Activated CD4-positive, CD25-positive, alpha-beta regulatory T cell treated with anti-CD3 and anti-CD28 coated beads, Interleukin-2, amount 50 U/mL, for 24 hours (primary cell): ENCODE data around the gene SPOP.
"Not testable (repeated sequence)": the region's sequence is repeated elsewhere in the genome, so short reads cannot be mapped to it uniquely, and the experiment has no call there.

Experiments used
- ATAC-seq, 2 donors: fragments of 150-1000 bp; cut with Tn5 transposase; one replicate each; pipeline ENCODE4 v1.10.0; 2021; ENCODE audit warnings: mild to moderate bottlenecking in 1 of 2, moderate library complexity in 1 of 2

Gene SPOP

DNA sequence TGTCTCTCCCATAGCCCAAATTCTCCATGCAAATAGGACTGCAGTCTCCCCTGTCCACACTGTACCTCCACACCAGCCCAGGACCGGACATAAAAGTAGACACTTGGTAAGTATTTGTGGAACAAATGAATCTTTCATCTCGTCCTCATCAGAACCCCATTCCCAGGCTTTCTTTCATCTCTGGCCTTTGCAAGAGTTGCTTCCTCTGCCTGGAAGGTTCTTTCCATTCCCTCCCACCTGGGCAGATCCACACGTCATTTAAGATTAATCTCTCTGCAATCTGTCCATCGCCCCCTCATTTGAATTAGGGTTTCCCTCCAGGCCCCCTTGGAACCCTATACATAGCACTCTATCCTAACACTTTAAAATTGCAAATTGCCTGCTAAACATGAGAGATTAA, 106.1 kb downstream of the SPOP start:
- ATAC-seq: no peak

DNA sequence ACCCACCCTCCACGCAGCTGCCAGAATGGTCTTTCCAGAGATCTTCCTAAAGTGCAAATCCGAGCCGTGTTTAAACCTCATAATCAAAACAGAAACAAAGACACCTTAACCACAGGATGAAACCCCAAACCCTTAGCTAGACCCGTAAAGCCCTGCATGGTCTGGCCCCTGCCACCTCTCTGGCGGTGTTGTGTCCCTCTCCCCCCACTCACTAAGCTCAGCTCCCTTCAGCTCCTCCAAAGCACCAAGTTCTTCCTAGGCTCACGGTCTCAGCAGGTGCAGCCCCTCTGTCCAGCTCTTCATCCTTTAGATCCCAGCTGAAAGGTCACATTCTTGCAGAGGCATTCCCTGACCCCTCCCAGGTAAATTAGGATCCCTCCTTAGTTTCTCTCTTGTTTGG, 106.6 kb downstream of the SPOP start:
- ATAC-seq: no peak

- ATAC-seq: no peak
Observed at GRCh38 chr17:49570540-49571242, 107.2 kb downstream of the SPOP start.

GRCh38 chr17:49568695-49569047, 109.2 kb downstream of the SPOP start:
- ATAC-seq: not testable (repeated sequence)

DNA sequence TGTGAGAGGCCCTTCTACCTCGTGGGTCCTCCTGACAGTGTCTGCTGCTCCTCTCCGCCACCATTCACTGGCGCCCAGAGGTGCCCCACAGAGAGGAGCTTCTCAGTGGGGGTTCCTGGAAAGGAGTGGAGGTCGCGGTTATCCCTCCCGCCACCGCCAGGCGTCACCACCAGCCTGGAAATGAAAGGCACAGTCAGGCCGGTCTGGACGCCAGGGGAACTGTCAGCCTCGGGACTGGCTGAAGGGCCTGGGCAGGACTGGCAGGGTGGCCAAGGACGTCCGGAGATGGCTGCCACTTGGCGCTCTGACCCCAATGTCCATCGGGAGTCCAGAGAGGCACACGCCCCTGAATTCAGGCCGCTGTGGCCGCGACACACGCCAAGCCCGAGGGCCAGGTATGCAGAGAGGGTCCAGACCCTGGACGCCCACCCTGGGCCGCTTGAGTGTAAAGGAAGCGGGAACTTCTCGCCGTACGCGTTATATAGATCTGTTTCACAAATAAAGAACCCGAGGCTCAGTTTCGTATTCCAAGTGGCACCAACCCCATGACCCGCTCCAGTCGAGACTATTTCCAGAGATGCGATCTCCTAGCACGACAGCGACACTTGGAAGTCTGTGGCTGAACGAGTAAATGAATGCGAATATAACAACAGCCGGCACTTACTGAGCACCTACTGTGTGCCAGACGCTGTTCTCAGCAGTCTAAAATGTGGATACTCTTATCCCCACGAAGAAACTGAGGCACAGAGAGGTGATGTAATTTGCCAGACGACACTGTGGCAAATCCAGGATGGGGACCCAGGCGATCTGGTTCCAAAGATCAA, 109.8 kb downstream of the SPOP start:
- peak; percentile 48 to 64 for ATAC-seq

DNA sequence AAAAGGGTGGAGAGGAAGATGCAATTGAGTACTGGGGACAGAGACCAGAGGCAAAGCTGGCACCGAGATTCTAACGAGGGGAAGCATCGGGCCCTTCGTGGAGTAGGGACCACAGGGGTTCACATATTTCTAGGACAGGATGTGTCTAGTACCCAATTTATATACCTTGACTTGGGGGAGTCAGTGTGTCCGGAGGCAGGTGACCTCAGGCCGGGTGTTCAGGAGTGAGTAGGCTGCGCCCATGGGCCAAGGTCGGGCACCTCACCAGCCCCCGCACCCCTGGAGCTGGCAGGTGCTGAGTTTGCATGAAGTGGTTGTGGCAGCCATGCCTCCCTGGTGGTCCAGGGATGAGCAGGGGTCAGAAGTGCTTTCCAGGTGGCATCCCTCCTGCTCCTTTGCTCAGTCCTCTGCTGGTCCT, 110.8 kb downstream of the SPOP start:
- ATAC-seq: no peak

- ATAC-seq: no peak
Observed at GRCh38 chr17:49566668-49567071, 111.2 kb downstream of the SPOP start.

GRCh38 chr17:49565948-49566491, 111.9 kb downstream of the SPOP start:
- no peak for ATAC-seq

- ATAC-seq: no peak
Observed at GRCh38 chr17:49564638-49565037, 113.3 kb downstream of the SPOP start.

GRCh38 chr17:49557312-49558024, 120.4 kb downstream of the SPOP start:
- no peak for ATAC-seq

DNA sequence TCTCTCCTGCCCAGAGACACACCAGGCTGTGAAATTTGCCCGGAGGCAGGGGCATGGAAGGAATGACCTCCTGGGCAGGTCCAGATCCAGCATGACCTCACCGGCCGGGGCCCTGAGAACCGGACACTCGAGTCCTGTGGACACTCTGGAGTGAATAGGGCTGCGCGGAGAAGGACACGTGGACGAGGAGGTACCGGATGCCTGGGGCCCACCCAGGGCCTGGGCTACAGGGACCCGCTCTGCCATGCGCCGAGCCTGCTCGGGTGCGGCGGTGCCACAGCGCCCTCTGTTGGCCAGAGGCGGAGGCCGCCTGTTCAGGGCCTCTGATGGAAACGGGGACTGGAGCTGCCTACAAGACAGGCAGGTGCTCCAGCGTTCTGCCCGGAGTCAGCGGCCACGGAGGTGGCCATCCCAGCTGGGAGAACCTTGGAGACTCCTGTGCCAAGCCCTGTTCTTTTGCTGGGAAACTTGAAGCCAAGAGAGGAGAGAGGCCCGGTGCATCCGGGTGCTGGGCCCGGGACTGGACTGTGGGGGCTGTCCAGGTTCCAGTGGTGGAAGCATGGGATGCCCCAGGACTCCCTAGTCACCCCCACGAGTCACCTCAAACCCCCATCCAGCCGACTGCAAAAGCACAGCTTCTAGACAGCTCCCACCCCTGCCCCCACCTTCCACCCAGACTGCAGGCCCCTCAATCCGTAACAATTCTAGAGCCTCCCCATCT, 121.5 kb downstream of the SPOP start:
- peak; percentile 97 to 98 for ATAC-seq

GRCh38 chr17:49555495-49556222, 122.2 kb downstream of the SPOP start:
- no peak for ATAC-seq

DNA sequence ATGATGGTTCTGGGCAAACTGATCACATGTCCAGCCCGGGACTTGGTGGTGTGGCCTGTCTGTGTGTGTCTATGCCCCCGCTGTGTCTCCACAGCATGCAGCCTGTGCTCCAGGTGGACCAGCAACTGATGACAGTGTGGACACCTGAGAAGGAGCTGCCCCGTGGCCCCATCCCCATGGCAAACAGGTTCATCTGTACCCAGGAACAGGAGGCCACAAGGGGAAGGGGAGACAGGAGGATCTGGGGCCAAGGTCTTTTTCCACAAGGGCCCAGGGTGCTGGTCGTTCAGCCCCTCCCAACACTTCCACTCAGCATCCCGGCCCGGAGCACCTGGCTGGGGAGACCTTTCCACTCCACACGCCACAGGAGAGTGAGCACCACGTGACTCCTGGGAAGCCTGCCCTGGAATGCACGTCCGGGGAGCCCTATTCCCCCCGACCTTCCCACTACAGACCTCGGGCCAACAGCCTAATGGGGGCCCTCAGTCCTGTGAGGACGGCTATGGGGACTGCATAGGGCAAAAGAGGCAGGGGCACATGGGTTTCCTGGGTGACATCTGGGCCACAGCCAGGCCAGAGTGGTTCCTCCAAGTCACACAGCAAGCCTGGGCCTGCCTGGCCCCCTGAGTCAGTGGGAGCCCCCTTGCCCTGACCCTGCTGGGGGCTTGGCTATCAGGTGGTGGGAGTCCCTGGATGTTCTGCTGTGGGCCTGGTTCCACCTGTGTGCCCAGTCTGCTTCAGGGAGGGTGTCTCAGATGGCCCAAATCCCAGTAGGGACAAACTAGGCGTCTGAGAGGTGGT, 123.0 kb downstream of the SPOP start:
- ATAC-seq: no peak

DNA sequence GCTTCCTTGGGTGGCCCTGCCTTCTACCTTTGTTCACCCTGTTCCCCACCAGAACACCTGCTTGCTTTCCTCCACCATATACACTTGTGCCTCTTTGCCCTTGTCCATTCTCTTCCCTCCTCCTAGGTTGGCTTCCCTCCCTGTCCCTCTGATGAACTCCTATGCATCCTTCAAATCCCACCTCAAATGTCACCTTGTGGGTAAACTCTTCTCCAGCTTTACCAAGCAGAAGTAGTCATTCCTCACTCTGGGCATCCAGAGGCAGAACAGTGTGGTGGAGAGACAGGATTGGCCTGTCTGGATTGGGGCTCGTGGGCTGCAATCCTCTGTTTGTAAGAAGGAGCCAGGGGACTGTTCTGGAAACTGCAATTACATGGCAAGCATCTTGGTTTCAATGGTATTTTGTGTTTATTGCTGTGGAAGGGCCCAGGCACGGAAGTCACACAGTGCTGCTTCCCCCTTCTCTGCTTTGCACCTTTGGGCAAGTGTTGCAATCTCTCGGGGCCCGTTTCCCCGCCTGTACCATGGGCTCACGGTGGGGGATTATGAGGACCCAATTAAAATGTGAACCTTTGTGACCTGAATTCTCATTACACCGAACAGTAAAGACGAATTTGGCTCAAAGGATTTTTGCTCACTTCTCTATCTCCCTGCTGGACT, 124.1 kb downstream of the SPOP start:
- ATAC-seq: no peak

DNA sequence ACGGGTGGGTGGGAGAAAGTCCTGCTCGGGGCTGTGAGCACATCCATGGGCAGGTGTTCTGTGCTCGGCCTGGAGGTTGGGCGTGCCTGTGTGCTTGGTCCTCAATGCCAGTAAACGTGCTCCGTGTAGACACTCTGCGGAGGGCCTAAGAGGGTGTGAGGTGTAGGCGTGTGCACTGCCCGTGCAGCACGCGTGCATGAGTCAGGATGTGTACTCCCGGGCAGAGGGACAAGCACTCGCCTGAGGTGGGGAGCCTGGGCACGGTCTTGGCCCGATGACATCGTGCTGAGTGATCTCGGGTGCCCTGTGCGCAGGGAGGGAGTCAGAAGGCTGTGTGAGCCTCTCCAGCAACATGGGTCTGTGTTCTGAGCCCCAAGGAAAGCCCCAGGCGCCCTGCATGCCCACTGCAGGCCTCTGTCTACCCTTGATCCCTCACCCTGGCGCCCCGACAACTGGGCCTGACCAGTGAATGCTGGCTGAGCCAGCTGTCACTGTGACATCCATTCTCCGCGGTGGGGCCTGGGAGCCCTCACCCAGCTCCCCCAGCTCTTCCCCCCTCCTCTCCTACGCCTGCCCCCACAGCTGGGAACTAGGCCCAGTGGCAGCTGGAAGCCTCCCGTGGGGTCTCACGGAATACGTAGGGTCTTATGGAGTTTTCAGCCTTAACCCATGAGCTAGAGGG, 125.7 kb downstream of the SPOP start:
- no peak for ATAC-seq

- ATAC-seq: no peak
Observed at GRCh38 chr17:49551221-49552069, 126.5 kb downstream of the SPOP start.

DNA sequence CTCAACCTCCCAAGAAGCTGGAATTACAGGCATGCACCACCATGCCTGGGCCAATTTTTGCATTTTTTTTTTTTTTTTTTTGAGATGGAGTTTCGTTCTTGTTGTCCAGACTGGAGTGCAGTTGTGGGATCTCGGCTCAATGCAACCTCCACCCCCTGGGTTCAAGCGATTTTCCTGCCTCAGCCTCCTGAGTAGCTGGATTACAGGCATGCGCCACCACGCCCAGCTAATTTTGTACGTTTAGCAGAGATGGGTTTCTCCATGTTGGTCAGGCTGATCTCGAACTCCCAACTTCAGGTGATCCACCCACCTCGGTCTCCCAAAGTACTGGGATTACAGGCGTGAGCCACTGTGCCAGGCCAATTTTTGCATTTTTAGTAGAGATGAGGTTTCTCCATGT, 127.1 kb downstream of the SPOP start:
- not testable (repeated sequence) for ATAC-seq

DNA sequence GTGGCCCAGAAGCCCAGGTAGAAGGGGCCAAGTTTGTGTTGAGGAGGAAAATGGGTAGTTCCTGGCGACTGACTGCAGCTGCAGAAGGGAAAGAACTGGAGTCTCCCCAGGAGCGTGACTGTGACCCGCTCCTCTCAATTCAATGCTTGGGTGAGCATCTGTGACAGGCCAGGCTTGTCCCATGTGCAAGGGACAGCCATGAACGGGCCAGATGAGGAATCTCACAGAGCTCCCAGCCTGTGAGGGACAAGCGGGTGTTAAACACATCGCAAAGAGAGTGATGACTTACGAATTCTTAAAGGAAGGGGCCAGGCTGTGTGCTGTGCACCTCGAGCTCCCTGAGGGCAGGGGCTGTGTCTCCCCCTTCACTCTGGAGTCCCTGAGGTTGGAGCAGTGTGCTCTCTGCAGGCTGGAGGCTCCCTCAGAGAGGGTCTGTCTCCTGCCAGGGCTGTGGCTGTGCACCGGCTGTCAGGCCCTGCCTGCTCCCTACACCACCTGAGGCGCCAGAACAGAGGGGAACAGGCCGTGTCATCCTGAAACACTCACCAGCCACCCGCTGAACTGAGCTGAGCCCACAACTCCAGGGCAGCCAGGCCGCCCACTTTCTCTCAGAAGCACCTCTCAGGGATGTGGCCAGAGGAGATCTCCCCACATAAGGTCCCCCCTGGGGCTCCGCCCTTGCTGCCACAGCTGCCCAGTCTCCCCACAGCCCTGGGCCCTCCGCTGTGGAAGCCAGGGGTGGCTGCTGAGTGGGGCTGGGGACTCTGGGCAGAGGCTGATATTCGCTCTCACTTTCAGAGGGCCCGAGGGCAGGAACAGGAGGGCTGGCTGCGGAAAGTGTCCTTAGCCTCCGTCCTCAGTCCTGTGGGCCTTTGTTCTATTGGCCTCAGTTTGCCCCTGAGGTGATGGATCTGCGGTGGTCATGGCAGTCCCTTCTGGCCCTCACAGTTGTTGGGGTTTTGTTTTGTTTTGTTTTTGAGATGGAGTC, 127.9 kb downstream of the SPOP start:
- no peak for ATAC-seq
